ENCODE measurements around the gene FUOM.
A peak's percentile ranks its signal among the peaks of the same experiment; 100 is the strongest.

FUOM gene

DNA sequence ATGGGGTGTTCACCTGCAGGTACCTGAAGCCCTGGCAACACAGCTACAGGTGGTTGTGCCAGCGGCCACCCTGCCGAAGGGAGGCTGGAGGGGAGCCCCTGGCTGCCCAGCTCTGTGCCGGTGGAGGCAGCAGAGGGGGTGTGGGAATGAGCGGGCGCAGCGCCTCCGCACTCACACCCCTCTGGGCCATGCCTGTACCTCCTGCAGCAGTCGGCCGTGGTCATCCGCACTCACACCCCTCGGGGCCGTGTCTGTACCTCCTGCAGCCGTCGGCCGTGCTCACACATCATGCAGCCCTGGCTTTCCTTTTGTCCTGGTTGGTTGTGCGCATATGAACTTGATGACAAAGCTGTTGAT lies 47.4 kb downstream of the FUOM start:
- DNase-seq (ENCODE audit: low read depth) = no peak

DNA sequence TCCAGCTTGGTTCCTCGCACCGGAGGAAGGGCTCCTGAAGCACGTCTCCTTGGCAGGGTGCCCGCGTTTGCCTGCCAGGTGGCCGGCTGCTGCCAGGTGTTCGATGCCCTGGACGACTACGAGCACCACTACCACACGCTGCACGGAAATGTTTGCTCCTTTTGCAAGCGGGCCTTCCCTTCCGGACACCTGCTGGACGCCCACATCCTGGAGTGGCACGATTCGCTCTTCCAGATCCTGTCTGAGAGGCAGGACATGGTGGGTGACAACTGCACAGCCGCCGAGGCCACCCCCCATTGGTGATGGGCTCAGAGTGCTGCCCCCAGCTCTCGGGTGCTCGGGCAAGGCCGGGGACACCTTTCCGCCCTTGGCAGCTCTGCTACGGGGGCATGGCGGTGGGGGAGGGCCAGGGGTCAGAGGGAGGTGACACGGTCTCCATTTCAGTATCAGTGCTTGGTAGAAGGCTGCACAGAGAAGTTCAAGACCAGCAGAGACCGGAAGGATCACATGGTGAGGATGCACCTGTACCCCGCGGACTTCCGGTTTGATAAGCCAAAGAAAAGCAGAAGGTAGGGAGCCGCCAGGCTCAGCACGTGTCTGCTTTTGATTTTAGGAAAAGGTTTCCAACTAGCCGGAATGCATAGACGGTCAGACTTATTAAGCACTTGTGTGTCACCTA lies 48.0 kb downstream of the FUOM start:
- no peak for DNase-seq (ENCODE audit: low read depth)

DNA sequence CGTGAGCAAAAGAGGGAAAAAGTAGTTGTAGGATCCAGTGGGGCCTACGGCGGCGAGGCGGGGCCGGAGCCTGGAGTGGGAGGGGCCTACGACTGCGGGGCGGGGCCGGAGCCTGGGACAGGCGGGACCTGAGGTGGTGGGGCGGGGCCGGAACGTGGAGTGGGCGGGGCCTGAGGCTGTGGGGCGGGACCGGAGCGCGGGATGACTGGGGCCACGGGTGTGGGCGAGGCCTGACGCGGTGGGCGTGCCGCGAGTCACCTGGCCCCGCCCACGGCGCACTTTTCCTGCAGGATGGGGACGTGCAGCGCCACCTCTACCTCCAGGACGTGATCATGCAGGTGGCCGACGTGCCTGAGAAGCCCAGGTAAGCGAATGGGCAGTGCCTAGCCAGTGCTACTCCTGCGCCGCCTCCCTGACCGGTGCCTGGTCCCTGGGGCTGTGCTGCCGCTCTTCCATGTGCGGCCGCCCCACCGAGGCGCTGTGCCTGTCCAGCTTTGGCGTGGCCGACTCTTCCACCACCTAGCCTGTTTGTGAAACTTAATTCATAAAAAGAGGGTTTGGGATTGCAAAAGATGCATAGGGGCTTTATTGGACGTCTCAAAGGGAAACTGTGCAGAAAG lies 48.6 kb downstream of the FUOM start:
- DNase-seq (ENCODE audit: low read depth) = peak; percentile 86

DNA sequence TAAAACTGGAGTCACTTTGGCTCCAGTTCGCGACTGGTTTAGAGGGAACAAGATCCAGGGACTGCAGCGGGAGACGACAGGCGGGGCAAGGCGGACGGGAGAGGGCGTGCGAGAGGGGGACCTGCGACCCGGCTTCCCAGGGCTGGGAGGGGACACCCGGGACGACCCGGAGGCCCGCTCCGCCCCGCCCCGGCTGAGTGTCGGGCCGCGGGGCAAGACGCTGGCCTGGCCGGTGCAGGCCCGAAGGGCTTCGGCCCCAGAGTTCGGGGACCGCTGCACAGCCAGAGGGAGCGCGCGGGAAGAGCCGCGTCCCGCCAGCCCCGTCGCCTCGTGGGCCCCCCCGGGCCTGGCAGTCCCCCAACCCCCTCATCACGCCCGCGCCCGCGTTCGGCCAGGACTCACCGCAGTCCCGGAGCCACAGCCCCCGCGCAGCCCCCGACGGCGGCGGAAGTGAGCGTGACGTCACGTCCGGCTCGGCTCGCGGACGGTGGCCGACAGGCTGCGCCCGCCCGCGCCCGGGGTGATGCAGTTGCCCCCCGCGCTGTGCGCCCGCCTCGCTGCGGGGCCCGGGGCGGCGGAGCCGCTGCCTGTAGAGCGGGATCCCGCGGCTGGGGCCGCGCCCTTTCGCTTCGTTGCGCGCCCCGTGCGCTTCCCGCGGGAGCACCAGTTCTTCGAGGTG lies 49.3 kb downstream of the FUOM start, which contains the start of the genes TUBGCP2 and ZNF511:
TUBGCP2 (minus strand) TSS at position 452 of the 679 bp plus-strand sequence. CDS start 5,931 bp downstream, outside the sequence.
ZNF511 (plus strand) TSS at position 494 of the 679 bp plus-strand sequence; CDS start at position 524, 30 bp downstream.
- peak; percentile 76 for DNase-seq (ENCODE audit: low read depth)

DNA sequence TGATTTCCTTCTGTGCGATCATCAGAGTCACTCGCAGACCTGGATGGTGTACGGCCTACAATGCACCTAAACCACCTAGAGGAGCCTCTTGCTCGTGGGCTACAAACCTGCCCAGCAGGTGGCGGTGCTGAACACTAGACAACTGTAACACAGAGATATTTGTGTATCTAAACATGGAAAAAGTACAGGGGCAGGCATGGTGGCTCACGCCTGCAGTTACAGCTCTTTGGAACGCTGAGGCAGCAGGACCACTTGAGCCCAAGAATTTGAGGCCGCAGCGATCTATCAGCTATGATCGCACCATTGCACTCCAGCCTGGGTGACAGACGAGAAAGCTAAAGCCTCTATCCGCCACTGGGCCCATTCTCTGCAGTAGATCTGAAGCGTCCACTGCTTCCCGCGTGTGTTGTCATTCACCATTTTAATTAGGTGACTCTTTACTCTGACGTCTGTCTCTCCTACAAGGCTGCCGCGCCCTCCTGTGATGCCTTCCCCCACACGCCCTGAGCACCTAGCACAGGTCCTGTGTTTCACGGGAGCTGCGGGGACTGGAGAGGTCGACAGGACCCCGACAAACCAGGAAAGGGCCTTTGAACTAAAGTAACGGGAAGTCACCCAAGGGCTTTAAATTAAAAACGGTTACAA lies 49.9 kb downstream of the FUOM start:
- DNase-seq (ENCODE audit: low read depth) = peak; percentile 78

DNA sequence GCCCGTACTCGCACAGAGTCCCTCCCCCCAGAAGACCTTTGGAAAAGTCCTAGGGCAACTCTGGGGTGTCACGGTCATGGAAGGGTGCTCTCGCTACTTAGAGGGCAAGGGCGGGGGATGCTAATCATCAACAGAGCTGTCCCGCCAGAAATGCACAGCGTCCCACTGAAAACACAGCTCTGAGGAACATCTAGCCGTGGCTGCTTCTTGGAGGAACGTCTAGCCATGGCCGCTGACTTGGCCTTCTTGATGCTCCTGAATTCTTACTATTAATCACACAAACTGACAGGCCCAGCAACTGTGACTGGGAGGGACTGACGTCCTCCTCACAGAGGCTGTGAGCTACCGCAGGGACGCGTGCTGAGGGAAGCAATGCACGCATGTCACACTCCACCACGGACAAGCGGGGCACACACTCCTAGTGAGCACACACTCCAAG lies 50.9 kb downstream of the FUOM start:
- no peak for DNase-seq (ENCODE audit: low read depth)

DNA sequence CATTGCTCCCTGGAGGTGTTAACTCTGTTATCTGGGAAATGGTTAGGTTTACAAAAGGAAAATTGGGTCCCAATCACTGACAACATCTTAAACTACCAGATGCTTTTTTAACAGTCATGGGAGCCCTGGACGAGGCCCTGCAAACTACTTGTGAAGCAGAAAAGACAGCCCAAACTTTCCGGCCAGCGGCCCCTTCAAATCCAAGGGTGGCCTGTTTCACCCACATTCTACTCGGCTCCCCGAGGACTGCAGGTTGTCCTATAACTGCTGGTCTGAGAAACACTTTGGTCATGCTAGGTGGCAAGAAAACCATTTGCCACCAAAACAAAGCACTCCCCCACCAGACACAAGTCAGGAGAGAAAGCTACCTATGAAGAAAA lies 51.7 kb downstream of the FUOM start:
- no peak for DNase-seq (ENCODE audit: low read depth)

All from stimulated activated CD8-positive, alpha-beta memory T cell treated with anti-CD3 and anti-CD28 coated beads, Interleukin-15, amount 100 ng/mL, for 1 hour (primary cell).